HepG2 (cell line): ENCODE results near the gene TANGO2. TPM values are rescaled to one million over a fixed set of nuclear protein-coding genes. Genes with fewer than 3 reads are reported as not detected.

ENCODE experiments used
- ATAC-seq: fragments of 200-7000 bp; cut with Tn5 transposase; 3 replicates; pipeline ENCODE4 v1.9.1; 2020; ENCODE audit warnings: mild to moderate bottlenecking, moderate library complexity
- BruUV-seq: library from RNA; stranded (reverse); fragments of 400-500 nt; replicated peaks from 2 replicates; lab custom pipeline; 2021; lab: Mats Ljungman, UMichigan
- CTCF ChIA-PET: fragments of 300-600 bp; formaldehyde crosslinking; extraction: SDS; loops from one replicate; lab custom pipeline; 2021; ENCODE audit warnings: low total read pairs, inconsistent platforms, low intra/inter-chr PET ratio; lab: Yijun Ruan, JAX
- POLR2A ChIA-PET: fragments of 350-600 bp; sonication (Branson Sonifier 250); formaldehyde crosslinking; loops from one replicate; lab custom pipeline; 2020; ENCODE audit warnings: antibody characterized with exemption, inconsistent platforms; lab: Yijun Ruan, JAX
- DNase-seq: peaks from one replicate; pipeline ENCODE4 v3.0.0-alpha.2; 2015; ENCODE audit warnings: low spot score
- FAIRE-seq: peaks from 3 replicates; lab custom pipeline; 2011; peaks lifted over from hg19 to GRCh38; lab: Jason Lieb, UNC
- H2AFZ ChIP-seq: one replicate; pipeline ENCODE4 v1.6.1; 2011; ENCODE audit warnings: low read length, inconsistent platforms
- H3K27ac ChIP-seq: fragments of 300-600 bp; 3 replicates; pipeline ENCODE4 v1.8.0; 2011; ENCODE audit warnings: mixed run types, mild to moderate bottlenecking, mixed read lengths, low read length, inconsistent platforms; ENCODE audit not compliant: insufficient read depth; ENCODE audit errors: extremely low read length
- H3K27me3 ChIP-seq, 2 experiments: fragments of 200-600 bp in 1 of 2; 2 replicates in 1 of 2; 3 replicates in 1 of 2; pipeline versions ENCODE4 v1.6.0 to v1.8.0; 2011; ENCODE audit warnings: low read length in 2 of 2, mild to moderate bottlenecking in 2 of 2, moderate library complexity in 2 of 2, inconsistent platforms in 1 of 2; ENCODE audit not compliant: insufficient read depth in 2 of 2, control insufficient read depth in 1 of 2
- H3K36me3 ChIP-seq, 2 experiments: fragments of 200-600 bp in 1 of 2; replicated peaks in 1 of 2; 2 replicates in 1 of 2; 3 replicates in 1 of 2; pipeline versions ENCODE4 v1.5.1 to v1.8.0; 2011; ENCODE audit warnings: low read length in 2 of 2, inconsistent platforms in 1 of 2; ENCODE audit not compliant: insufficient read depth in 2 of 2, control insufficient read depth in 1 of 2
- H3K4me1 ChIP-seq: 2 replicates; pipeline ENCODE4 v1.5.1; 2012; ENCODE audit warnings: low read length, inconsistent platforms; ENCODE audit not compliant: insufficient read depth
- H3K4me2 ChIP-seq: 2 replicates; pipeline ENCODE4 v1.6.0; 2011; ENCODE audit warnings: low read depth, low read length, inconsistent platforms
- H3K4me3 ChIP-seq, 3 experiments: fragments of 200-600 bp in 1 of 3; sonication (generic), shearing (Covaris generic) in 1 of 3; replicated peaks in 1 of 3; 2 replicates each; pipeline ENCODE4 v1.5.1; 2011 to 2016; ENCODE audit warnings: low read length in 3 of 3, inconsistent platforms in 2 of 3, low read depth in 2 of 3, mild to moderate bottlenecking in 2 of 3, control low read depth in 1 of 3, mixed read lengths in 1 of 3; ENCODE audit not compliant: insufficient read depth in 1 of 3
- H3K79me2 ChIP-seq: one replicate; pipeline ENCODE4 v1.6.1; 2011; ENCODE audit warnings: low read length, inconsistent platforms; ENCODE audit not compliant: insufficient read depth
- H3K9ac ChIP-seq: 2 replicates; pipeline ENCODE4 v1.6.0; 2011; ENCODE audit warnings: mild to moderate bottlenecking, low read depth, low read length, inconsistent platforms; ENCODE audit not compliant: insufficient read depth
- H3K9me3 ChIP-seq: 2 replicates; pipeline ENCODE4 v1.5.1; 2012; ENCODE audit warnings: mild to moderate bottlenecking, low read length
- H4K20me1 ChIP-seq: 2 replicates; pipeline ENCODE4 v1.6.0; 2011; ENCODE audit warnings: inconsistent platforms, mild to moderate bottlenecking, low read length, moderate library complexity; ENCODE audit not compliant: insufficient read depth
- ATRX ChIP-seq: sonication (generic); formaldehyde crosslinking; IDR thresholded peaks from 2 replicates; pipeline ENCODE4 v1.4.0; 2020; ENCODE audit warnings: missing genetic modification reagents, borderline replicate concordance
- FOXA3 ChIP-seq: IDR thresholded peaks from 2 replicates; pipeline ENCODE4 v1.6.1; 2016; ENCODE audit warnings: missing genetic modification reagents, missing compliant biosample characterization
- FOXK1 ChIP-seq: sonication (generic); formaldehyde crosslinking; IDR thresholded peaks from 2 replicates; pipeline ENCODE4 v1.4.0; 2020; ENCODE audit warnings: low read depth, missing genetic modification reagents, borderline replicate concordance
- ZNF136 ChIP-seq: sonication (generic); formaldehyde crosslinking; IDR thresholded peaks from 2 replicates; pipeline ENCODE4 v1.8.1; 2022; ENCODE audit warnings: low read depth, mild to moderate bottlenecking, moderate library complexity, missing genetic modification reagents
- ZNF225 ChIP-seq: sonication (generic); formaldehyde crosslinking; IDR thresholded peaks from 2 replicates; pipeline ENCODE4 v1.4.0; 2020; ENCODE audit warnings: mild to moderate bottlenecking, missing genetic modification reagents
- whole genome bisulfite sequencing: methylation state at CpG from one replicate; pipeline ENCODE4 v1.1.6; 2017; ENCODE audit warnings: low lambda C conversion rate; 5-methylcytosine and 5-hydroxymethylcytosine counted together
- in situ Hi-C: cut with HindIII; loops from 2 replicates; pipeline ENCODE4 v1.10.0; 2017; ENCODE audit warnings: low pct_unique_long_range_greater_than_20kb; ENCODE audit not compliant: extremely low pct_ligation_motif_present
- intact Hi-C: fragments of 100-400 bp; cut with micrococcal nuclease; formaldehyde crosslinking; loops from one replicate; pipeline ENCODE4 v1.10.0; 2022; ENCODE audit not compliant: unreplicated experiment
- polyA plus RNA-seq, 8 experiments: library from polyadenylated mRNA; depleted of rRNA in 3 of 8; stranded (reverse) in 7 of 8; unstranded in 1 of 8; fragments of >200 nt; fragmentation: Illumina TruSeq in 4 of 8; extraction: Trizol in 4 of 8; gene quantifications; 2 replicates each; pipeline versions ENCODE4 v1.2.1 to v1.2.3, GENCODE V29; 2011 to 2016; ENCODE audit warnings: low read depth in 4 of 8, missing spikeins in 1 of 8, mixed read lengths in 1 of 8; ENCODE audit not compliant: insufficient read depth in 1 of 8
- total RNA-seq, 5 experiments: library from RNA; depleted of rRNA; stranded (reverse); fragments of >200 nt; fragmentation: Illumina TruSeq; extraction: Trizol; gene quantifications; 2 replicates each; pipeline ENCODE4 v1.2.3, GENCODE V29; 2016; ENCODE audit warnings: low read depth in 1 of 5

TANGO2 gene
- total and polyA plus RNA-seq, 2 of the 13 experiments (the other 11 are each of a cell fraction or from before 2014, with no cell fraction given) = 12.9 to 14.8 TPM

DNA sequence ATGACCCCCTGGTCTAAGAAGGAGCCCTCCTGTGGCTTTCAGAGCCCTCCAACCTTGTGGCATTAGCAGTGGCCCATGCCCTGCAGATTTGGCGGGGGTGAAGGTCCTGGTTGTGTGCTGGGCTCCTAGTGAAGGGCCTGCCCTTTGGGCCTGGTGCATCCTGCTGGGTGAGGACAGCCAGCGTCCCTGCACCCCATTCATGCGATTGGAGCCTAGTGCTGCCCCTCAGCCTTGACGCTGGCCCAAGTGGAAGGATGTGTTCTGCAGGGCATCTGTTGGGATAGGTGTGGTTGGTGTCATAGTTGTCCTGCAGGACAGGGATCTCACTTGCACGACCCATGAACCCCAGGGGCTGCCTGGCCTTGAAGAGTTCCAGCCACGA lies 31.0 kb downstream of the TANGO2 start:
- H3K27ac ChIP-seq = no peak overlapping the region
- ATAC-seq (no peak), DNase-seq (no peak), FAIRE-seq (no peak)
- no peaks in the 10 kb centered on the region for H3K79me2 ChIP-seq
- ChIA-PET CTCF (no interaction called here), POLR2A (no interaction called here)
- H2AFZ ChIP-seq = no peak overlapping the region
- 91% methylated on average over 6 of the region's 6 CpGs for WGBS
- H3K9ac ChIP-seq = no peak overlapping the region
- no peak overlapping the region for H3K4me3 ChIP-seq
- H3K4me1 ChIP-seq = no peaks in the 10 kb centered on the region
- H3K36me3 ChIP-seq = peaks cover 2 to 26% of the 10 kb centered on the region in 2 experiments; a peak in 3 of 5 replicates
- H3K4me2 ChIP-seq = no peak overlapping the region
- no peaks in the 10 kb centered on the region for H3K9me3 ChIP-seq
- H4K20me1 ChIP-seq = no peaks in the 10 kb centered on the region
- TF ChIP-seq FOXA3 (CRISPR knock-in tag) (no peak), FOXK1 (no peak), ZNF136 (CRISPR knock-in tag) (no peak)
- BruUV-seq = no TSS peak
- intact Hi-C loops (no loop called here), in situ Hi-C loops (no loop called here)
- no peaks in the 10 kb centered on the region for H3K27me3 ChIP-seq

DNA sequence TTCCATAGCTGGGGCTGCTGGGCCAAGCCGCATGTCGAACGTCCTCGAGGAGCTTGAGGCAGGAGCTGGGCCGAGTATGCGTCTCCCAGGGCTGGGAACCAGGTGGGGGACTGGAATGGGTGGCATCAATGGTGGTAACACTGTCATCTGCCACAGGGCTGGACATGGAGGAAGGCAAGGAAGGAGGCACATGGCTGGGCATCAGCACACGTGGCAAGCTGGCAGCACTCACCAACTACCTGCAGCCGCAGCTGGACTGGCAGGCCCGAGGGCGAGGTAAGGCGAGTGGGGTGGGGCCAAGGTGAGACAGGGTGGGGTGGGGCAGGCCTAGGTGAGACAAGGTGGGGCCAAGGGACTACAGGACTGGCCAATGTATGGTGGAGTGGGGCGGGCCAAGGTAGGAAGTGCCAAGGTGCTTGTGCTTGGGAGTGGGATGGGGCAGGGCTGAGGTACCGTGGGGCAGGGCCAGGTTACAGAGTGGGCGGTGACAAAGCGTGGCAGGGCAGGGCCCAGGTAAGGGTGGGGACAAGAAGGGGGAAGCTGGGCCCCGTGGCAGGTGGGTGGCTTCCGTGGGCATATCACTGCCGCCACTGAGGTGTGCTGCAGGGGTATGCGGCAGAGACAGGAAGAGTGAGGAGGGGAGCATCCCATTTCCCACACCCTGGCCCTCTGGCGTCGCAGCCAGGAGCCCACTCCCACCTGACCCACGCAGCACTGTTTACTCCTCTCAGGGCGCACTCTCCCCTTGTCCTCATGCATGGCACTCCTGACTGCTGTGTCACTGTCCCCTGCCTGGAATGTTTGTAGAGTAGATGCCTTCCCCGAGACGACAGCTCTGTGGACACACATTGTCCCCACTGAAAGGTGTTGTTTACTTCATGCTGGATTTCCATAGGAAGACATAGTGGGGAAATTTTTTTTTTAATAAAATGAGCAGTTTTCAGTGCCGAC lies 31.7 kb downstream of the TANGO2 start:
- no peak overlapping the region for H2AFZ ChIP-seq
- no peaks in the 10 kb centered on the region for H4K20me1 ChIP-seq
- BruUV-seq = no TSS peak
- no peak overlapping the region for H3K4me2 ChIP-seq
- 94% methylated on average over 21 of the region's 26 CpGs for WGBS
- no peak overlapping the region for H3K9ac ChIP-seq
- in situ Hi-C loops = no loop called here
- ATAC-seq = no peak
- H3K27me3 ChIP-seq = no peaks in the 10 kb centered on the region
- no peaks in the 10 kb centered on the region for H3K4me1 ChIP-seq
- H3K36me3 ChIP-seq = peaks cover 2 to 25% of the 10 kb centered on the region in 2 experiments; a peak in 3 of 5 replicates
- H3K79me2 ChIP-seq = no peaks in the 10 kb centered on the region
- intact Hi-C loops = no loop called here
- no peak for FAIRE-seq
- no peak for DNase-seq
- ChIA-PET POLR2A (no interaction called here), CTCF (no interaction called here)
- no peak overlapping the region for H3K27ac ChIP-seq
- TF ChIP-seq ATRX (CRISPR knock-in tag) (no peak), ZNF225 (CRISPR knock-in tag) (no peak)
- H3K9me3 ChIP-seq = no peaks in the 10 kb centered on the region
- H3K4me3 ChIP-seq = no peak overlapping the region
